SW480 (cell line): ENCODE results near the gene RAET1L.
"Not testable (repeated sequence)": the region's sequence is repeated elsewhere in the genome, so short reads cannot be mapped to it uniquely, and the experiment has no call there.

Experiments
- DNase-seq: peaks from one replicate; pipeline ENCODE4 v3.0.0-alpha.2; 2016; ENCODE audit warnings: low spot score

Gene RAET1L

GRCh38 chr6:150025201-150025917, at the start of gene RAET1L:
RAET1L (minus strand) TSS chr6:150025532; CDS start chr6:150025471, 61 bp downstream.
- DNase-seq = peak; percentile 87

GRCh38 chr6:150075034-150075421, 49.7 kb upstream of the RAET1L start:
- no peak for DNase-seq

GRCh38 chr6:150074396-150075033, 49.2 kb upstream of the RAET1L start:
- DNase-seq = not testable (repeated sequence)

DNA sequence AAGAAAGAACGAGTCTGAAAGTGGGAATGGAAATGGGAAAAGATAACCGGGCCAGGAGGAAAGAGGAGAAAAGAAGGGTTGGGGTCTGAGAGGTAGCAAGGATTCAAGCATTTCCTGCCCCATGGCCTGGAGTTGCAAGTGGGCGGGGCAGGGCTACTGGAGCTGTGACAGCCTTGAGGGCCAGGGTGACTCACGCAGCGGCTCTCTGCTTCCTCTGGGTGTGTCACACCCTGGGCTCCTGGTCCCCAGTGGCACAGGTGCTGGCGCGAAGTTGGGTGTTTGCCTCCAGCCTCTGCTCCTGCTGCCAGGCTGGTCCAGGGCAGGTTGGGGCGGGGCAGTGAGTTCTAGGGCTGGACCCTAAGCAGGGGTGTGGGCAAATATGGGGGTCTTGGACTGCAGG, 46.9 kb upstream of the RAET1L start:
- peak; percentile 91 for DNase-seq

- DNase-seq = no peak
Observed at GRCh38 chr6:150070236-150070818, 45.0 kb upstream of the RAET1L start.

GRCh38 chr6:150069706-150070105, 44.4 kb upstream of the RAET1L start:
- DNase-seq = no peak

DNA sequence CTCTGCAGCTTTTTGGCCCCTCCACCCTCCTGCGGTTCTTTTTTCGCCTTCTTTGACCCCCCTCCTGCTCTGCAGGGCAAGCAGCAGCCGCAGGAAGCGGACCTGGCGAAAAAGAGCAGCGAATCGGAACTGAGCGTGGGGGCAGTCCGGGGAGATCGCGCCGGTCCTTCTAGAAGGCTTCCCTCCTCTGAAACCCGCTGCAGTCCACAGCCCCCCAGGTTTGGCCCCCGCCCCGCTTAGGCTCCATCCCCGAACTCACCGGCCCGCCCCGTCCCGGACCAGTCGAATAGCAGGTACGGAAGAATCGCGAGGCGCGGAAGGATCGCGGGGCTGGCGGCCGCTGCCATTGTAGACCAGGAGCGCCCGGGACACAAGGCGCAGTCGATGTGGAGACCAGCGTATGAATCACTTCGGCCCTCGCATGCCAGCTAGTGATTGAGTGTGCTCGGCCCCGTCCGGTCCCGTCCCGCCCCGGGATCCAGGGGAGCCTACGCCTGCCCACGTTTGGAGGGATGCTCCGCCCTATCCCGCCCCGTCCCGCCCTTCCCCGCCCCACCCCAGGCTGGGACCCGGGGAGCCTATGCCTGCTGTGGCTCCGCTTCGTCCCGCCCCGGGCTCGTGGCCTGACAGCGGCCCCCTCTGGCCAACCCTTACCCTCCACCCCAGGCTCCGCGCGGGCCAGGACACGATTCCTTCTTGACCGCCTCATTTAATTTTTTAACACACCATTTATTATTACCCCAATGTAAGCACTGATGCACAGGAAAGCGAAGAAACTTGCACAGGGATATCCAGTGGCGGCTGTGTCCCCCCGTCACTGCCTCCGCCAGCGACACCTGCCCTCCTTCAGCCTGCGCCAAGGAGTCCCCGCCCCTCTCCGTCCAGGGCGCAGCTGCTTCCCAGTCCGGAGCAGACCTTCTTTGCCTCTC, 43.7 kb upstream of the RAET1L start, which contains the start of gene ULBP3:
Gene ULBP3, minus strand, starts transcription at position 402 of the 929 bp plus-strand sequence. Its CDS starts 55 bp downstream, at position 347.
- peak; percentile 93 for DNase-seq

- no peak for DNase-seq
Observed at GRCh38 chr6:150068151-150068550, 42.8 kb upstream of the RAET1L start.

DNA sequence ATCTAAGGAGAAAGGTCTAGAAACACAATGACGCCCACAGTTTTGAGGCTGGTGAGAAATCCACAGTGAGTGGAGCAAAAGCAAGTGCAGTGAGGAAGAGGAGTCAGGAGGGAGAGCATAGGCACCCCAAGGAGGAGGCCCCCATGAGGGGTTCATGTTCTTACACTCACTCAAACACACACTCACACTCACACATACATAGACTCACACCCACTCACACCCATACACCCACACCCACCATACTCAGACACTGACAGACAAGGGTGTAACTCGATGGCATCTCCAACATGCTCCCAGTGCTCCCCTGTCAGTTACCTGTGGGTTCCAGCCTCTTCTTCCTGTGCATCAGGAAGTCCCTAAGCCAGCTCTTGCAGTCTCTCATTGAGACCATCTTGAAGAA, 39.8 kb upstream of the RAET1L start:
- DNase-seq = no peak

GRCh38 chr6:150063640-150064039, 38.3 kb upstream of the RAET1L start:
- no peak for DNase-seq

DNA sequence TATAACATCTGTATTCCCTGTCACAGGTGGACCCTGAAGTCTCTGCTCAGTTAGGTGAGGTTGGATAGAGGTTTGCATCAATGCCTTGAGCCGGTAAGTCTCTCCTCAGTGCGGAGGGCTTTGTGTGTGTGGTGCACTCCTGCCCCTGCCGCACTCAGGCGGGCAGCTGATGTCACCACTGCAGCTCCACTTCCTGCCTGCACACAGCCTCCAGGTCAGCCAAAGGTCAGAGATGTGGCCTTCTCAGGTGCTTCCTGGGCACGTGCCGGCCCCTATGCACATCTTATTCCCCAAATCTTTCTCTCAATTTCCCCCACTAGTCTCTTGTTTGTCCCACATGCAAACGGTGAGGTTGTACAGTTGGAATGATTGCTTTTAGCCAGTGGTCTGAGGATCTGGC, 34.6 kb upstream of the RAET1L start:
- not testable (repeated sequence) for DNase-seq

DNA sequence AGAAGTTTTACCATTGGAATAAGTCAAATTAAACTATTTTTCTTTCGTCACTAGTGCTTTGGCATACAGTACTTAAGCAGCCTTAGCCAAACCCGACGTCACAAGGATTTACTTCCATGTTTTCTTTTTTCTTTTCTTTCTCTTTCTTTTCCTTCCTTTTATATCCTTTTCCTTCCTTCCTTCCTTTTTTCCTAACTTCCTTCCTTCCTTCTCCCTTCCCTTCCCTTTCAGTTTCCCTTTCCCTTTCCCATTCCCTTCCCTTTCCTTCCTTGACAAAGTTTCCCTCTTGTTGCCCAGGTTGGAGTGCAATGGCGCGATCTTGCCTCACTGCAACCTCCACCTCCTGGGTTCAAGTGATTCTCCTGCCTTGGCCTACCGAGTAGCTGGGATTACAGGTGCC, 33.7 kb upstream of the RAET1L start:
- no peak for DNase-seq

GRCh38 chr6:150058231-150058792, 33.0 kb upstream of the RAET1L start:
- DNase-seq = no peak

DNA sequence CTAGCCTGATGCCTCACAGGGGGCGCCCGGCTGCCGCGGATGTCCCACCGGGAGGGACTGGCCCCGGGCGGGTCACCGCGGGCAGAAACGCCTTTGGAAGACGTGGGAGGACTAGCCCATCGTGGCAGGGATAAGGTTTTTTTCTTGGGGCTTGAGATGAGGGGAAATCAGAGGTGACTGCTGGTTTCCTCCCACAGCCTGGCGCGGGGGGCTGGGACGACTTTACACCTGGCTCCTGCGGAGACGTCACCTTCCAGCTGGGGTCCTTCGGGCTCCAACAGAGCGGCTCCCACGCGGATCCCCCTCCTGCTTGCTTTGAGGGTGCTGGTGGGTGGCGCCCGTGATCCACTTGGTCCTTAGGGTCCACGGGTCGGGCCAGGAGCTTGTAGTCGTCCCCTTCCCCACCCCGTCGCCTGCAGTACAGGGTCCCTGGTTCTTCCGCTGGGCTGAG, 32.2 kb upstream of the RAET1L start:
- no peak for DNase-seq

DNA sequence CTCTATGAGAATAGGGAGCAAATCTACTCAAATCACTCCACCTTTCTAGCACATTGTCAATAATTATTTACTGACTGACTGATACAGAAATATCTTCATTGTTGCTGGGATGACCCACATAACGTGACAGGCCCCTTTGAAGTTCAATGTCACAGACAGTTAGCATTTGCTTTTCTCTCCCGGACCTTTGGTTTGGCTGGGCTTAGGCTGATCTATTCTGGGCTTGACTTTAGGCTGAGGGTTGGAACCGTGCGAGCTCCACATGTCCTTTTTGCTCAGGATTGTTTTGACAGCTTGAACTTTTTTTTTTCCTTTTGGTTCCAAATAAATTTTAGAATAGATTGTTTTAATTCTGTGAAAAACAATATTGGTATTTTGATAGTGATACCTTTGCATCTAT, 31.6 kb upstream of the RAET1L start:
- DNase-seq = no peak

DNA sequence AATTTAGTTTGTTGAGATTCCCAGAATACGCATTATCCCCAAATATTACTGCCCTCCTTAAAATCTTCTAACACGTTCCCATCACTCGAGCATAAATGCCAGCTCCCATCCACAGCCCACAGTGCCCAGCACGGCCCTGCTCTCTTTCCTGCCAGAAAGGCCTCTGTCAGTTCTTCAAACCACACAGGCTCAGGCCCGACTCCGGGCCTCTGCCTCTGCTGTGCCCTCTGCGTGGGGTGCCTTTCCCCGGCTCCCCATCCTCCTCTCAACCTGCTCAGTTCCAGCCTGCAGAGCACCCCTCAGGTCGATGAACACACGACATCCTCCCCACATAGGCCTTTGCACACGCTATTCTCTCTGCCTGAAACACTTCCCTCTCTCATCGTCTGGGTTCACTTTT, 30.8 kb upstream of the RAET1L start:
- DNase-seq = no peak

- no peak for DNase-seq
Observed at GRCh38 chr6:150055131-150055530, 29.8 kb upstream of the RAET1L start.

DNA sequence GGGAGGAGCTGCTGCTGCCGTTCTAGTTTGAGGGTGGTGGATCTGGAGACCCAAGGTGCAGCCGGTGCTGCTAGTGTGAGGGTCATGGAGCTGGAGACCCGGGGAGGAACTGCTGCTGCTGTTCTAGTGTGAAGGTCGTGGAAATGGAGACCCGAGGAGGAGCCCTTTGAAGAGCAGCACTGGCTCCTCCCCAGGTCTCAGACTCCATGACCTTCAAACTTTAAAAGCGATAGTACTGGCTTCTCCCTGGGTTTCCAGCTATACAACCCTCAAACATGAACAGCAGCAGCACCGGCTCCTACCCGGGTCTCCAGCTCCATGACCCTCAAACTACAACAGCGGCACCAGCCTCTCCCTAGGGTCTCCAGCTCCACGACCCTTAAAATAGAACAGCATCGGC, 28.1 kb upstream of the RAET1L start:
- DNase-seq = no peak

DNA sequence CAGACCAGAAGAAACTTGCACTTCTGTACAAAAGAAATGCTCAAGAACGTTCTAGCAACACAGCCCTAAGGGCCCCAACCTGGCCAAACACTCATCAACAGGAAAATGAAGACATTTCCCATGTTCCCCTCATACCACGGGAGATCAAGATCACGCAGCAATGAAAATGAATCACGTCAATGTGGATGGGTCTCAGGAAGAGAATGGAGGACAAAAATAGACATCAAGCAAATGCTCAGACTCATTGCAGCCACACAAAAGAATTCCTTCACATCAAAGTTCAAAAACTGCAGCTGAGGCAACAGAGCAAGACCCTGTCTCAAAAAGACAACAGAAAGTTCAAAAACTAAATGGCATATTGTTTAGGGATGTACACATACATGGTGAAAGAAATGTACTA, 25.5 kb upstream of the RAET1L start:
- no peak for DNase-seq

DNA sequence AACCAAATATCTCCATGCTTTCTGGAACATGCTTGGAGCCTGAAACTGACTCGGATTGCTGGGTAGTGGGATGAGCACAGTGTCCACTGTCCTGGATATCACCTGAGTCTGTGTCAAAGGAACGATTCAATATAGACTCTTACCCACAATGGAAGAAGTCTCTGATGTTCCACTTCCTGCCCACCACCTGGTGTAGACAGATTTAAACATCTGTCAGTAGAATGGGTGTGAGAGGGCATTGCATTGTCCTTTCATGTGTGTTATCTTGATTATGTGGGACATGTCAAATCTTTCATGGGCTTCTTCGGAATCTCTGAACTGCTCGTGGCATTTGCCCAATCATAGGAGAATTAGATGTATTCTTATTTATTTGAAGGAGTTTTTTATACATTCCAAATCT, 22.8 kb upstream of the RAET1L start:
- DNase-seq = peak; percentile 14

GRCh38 chr6:150046943-150047342, 21.6 kb upstream of the RAET1L start:
- DNase-seq = no peak

DNA sequence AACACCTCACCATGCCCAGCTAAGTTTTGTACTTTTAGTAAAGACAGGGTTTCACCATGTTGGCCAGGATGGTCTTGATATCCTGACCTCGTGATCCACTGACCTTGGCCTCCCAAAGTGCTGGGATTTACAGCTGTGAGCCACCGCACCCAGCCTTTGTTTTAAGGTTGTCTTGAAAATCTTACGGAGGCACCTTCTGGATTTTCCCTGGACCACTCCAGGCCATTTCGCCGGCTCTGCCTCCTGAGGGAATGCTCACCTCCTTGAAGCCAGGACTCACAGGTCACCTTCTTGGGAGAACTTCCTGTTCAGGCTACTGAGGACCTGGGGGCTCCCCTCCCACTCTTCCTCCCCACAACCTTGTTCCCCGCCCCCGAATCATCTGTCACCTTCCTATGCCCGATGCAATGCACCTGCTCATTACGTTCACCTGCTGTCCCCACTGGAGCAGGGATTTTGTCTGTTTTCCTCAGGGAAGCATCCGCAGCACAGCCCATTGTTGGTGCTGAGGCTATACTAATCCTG, 19.4 kb upstream of the RAET1L start:
- no peak for DNase-seq
